ENCODE data around the gene SLC4A7.

GRCh38 chr3:27451251-27451650 is 32.9 kb downstream of the SLC4A7 start:
- no peak for TF ChIP-seq RAD21 (IDR thresholded peaks at IDR 0.05; ENCODE audit: low read depth)
- TF ChIP-seq USF1 (IDR thresholded peaks at IDR 0.05): no peak
- TF ChIP-seq EP300 (IDR thresholded peaks at IDR 0.05; ENCODE audit: borderline replicate concordance): no peak
- no peak for TF ChIP-seq REST (IDR thresholded peaks at IDR 0.05; ENCODE audit: low read depth)
- TF ChIP-seq NFIC (IDR thresholded peaks at IDR 0.05): no peak
- no peak for TF ChIP-seq FOXM1 (IDR thresholded peaks at IDR 0.05; ENCODE audit: borderline replicate concordance, low read depth)
- TF ChIP-seq TEAD4 (IDR thresholded peaks at IDR 0.05): no peak
- no peak for TF ChIP-seq TAF1 (IDR thresholded peaks at IDR 0.05; ENCODE audit: low read depth)
- no peak for TF ChIP-seq MAX (IDR thresholded peaks at IDR 0.05)

Measured in Ishikawa (cell line).